Stimulated activated CD8-positive, alpha-beta memory T cell treated with anti-CD3 and anti-CD28 coated beads, Interleukin-12 subunit alpha, Interleukin-12 subunit beta, amount 100 ng/mL, for 24 hours (primary cell): Measurements from ENCODE around the gene NSUN2.

Experiments
- DNase-seq: peaks from one replicate; pipeline ENCODE4 v3.0.0-alpha.2; 2020; ENCODE audit errors: extremely low read depth

Gene NSUN2

DNA sequence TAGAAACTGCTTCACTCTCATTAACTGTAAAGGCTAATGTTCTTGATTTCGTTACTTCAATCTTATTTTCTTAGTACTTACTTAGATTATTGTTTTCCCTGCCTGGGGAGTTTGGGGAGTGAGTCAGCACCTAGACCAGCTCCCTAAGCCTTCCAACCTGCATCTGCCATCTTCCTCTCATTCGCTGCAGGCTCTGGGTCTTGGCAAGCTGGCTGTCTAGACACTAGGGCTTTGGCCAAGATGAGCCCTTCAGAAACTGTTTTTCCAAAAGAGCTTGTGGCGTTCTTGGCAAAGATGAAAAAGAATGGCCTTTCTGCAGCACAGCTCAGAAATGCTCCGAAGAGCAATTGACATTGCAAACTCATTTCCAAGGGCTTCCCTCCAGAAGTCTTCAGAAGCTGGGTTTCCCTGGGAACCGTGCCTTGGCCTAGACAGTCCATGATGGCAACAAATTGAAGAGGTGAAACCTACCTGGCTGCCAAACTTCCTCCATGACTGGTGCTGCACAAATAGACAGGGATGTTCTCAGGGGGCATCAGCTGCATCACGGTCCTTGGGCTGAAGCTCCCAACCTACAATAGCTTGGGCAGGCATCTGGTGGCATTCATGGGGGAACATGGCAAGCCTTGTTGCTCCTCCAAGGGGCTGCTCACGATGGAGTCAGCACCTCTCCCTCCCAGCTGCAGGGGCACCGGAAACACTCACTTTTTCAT lies 76.6 kb downstream of the NSUN2 start:
- DNase-seq, result no peak

DNA sequence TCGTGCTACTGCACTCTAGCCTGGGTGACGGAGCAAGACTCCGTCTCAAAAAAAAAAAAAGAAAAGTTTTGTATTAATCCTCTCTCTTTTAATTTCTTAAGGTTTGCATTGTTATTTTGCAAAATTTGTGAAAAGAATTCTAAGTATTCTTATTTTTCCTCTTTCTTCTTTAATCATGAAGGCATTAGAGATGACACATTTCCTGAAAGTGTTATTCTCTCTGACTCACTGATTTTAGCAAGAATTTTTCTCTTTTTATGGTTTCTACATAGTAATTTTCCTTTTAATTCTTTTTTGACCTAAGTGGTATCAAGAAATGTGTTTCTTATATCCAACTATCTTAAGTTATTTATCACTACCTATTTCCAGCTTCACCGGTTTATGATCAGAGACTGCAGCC lies 78.0 kb downstream of the NSUN2 start:
- no peak for DNase-seq

DNA sequence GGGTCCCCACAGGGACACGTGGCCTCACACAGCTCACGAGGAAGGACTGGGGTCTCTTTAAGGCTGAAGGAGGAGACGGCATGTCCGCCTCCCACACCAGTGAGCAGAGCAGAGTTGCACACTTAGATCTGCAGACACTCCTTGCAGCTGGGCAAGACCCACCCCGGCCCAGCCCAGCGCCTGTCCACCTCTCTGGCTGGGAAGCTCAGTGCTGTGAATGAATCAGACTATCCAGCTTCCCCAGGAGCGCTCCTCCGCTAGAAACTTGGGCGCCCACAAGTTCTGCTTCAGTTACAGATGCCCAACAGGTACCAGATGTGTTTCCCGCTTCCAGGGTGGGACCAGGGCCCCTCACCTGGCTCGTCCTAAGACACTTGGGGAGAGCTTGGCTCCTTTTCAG lies 78.9 kb downstream of the NSUN2 start:
- DNase-seq, result no peak

DNA sequence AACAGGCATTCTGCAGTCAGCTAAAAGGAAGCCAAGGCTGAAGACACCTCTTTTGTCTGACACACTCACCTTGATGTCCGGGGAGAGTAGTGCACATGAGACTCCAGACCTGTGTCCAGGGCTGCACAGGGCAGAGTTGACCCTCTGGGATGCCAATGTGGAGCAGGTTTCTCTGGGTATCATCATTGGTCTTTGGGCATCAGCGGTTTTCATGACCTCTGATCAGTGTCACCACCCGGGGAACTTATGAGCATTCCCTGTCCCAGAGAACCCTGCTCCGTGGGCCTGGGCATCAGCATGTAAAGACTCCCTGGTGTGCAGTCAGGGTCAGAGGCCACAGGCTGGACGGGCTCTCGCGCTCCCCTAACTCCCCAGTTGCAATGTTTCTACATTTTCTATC lies 80.2 kb downstream of the NSUN2 start:
- DNase-seq, result no peak

DNA sequence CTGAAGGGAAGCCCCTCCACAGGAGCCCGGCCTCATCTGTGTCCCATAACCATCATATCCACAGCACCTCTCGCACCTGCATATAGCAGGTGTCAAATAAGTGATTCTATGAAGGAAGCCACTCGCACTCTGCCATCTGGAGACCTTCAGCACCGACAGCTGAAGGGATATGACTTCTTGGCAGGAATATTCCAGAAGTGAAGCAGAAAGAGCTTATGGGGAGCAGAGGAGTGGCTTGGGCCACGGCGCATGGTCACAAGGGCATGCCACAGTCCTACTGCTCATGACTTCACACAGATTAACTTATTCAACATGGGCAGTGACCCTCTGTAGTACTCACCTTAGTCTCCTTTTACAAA lies 80.9 kb downstream of the NSUN2 start:
- DNase-seq, result no peak

DNA sequence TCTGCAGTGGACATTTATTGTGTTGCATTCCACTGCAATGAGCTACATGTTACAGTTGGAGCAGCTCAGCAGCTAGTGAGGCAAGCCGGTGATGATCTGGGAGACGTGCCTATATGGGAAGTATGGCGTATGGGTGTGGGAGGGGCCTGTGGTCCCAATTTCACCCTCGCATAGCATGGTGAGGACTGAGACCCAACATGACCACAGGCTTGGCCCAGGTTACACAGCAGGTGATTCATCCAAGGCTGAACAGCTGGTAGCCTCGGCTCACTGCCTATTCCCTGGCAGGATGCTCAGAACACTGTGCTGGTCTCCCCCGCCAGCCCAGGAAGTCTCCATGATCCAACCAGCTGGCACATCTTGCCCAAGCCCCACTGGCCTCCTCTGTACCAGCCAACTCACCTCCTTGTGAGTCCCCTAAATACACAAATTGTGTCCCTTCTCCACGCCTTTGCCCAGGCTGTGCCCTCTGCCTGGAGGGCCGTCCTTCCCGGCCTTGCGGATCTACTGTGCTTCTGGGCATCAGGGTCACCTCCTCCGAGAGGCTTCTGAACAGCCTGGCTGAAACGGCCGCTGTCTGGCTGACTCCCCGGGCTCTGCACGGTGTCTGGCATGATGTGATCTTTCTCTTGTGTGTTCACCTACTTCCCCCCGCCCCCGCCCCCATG lies 81.4 kb downstream of the NSUN2 start:
- DNase-seq, result no peak

DNA sequence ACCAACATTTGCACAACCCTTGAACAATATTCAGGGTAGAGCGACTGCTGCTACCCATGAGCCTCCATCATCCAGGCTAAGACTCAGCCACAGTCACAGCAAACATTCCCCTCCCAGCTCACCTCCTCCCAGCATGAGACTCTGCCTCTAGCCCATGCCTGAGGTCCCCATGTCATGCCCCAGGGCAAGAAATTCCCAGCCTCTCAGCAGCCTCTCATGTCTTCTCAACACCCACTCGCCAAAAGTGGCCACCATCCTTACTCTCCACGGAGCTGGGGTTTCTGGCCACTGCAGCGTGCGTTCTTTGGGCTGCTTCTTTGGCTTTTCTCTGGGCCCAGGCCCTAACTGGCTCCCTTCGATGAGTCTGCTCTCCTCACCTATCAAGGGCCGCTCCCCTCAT lies 82.2 kb downstream of the NSUN2 start:
- no peak for DNase-seq
